HG03045 (cell line): Measurements from ENCODE around the gene CABP7.

ENCODE experiments used
- ATAC-seq: cut with Tn5 transposase; IDR thresholded peaks from one replicate; pipeline ENCODE4 v1.9.1; 2021; ENCODE audit warnings: mild to moderate bottlenecking, moderate library complexity; ENCODE audit not compliant: unreplicated experiment

The CABP7 gene

GRCh38 chr22:29722151-29722550 is 2.3 kb downstream of the CABP7 start:
- no peak for ATAC-seq

- no peak for ATAC-seq
Measured at GRCh38 chr22:29722587-29722986, 2.8 kb downstream of the CABP7 start.

DNA sequence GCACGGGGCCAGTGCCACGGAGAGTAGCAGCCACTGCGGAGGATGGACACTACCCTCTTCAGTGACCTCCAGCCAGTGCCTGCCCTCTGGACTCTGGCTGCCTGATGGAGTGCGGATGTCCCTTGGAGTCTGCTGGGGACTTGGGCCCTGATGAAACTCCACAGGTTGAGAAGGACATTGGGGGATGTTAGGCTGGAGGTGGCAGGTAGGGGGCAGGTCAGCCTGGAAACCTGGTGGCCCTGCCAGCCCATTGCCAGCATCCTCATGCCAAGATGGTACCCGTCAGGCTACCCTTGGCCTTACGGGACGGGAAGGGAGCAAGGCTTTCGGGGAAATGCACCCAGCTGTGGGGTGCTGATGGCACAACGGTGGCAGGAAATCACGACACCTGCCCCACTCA is 4.0 kb downstream of the CABP7 start:
- ATAC-seq, result no peak

DNA sequence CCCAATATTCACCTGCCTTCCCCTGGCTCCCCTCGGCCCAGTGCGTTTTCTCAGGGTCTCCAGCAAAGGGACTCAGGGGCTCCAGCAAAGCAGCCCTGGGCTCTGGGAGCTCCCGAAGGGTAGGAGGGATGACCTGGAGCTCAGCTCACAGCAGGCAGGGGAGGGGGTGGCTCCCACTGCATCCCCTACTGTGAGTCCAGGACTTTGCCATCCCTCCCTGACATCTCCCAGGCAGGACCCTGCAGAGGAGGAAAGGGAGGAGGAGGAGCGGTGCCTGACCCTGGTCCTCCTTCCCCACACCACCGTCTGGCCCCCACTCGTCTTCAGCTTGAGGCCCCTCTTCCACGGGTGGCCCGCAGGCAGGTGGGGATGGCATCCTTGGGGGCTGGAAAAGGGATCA is 5.0 kb downstream of the CABP7 start:
- ATAC-seq, result no peak

GRCh38 chr22:29726106-29726505 is 6.3 kb downstream of the CABP7 start:
- no peak for ATAC-seq

GRCh38 chr22:29726512-29727130 is 6.8 kb downstream of the CABP7 start:
- no peak for ATAC-seq

- ATAC-seq, result no peak
Measured at GRCh38 chr22:29727131-29727523, 7.3 kb downstream of the CABP7 start.

- ATAC-seq, result no peak
Measured at GRCh38 chr22:29729161-29729560, 9.4 kb downstream of the CABP7 start.

DNA sequence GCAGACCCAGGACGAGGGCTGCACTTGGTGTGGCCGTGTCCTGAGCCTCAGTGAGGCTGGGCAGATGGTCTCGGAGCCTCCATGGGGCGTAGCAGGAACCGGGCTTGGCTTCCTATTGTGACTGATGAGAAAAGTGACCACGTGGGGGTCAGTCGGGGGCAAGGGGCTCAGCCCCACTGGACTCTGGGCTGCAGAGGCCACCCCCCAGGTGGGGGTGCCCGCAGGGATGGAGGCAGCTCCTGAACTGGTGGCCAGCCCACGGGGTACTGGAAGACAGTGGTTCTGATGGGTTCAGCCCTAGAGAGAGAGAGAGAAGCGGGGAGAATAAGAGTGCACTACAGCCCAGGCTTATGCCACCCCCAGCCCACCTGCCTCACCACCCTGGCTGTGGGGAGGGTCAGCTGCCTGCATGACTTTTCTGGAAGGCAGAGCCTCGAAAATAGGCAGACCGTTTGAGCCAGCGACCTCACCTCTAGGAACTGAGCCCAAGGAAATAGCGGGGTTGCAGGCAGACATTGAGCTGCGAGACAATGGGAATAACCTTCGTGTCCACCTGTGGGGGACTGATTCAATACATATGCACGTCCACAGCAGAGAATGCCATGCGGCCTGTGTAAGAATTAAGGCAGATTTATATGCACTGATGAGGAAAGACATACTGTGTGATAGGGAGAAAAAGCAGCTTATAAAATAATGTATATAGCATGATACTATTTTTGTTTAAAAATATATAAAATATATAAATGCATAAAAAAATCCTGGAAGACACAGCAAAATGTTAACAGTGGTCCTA is 11.5 kb downstream of the CABP7 start:
- ATAC-seq, result no peak

GRCh38 chr22:29732883-29733282 is 13.1 kb downstream of the CABP7 start:
- ATAC-seq, result no peak

GRCh38 chr22:29733362-29734201 is 13.8 kb downstream of the CABP7 start:
- no peak for ATAC-seq

DNA sequence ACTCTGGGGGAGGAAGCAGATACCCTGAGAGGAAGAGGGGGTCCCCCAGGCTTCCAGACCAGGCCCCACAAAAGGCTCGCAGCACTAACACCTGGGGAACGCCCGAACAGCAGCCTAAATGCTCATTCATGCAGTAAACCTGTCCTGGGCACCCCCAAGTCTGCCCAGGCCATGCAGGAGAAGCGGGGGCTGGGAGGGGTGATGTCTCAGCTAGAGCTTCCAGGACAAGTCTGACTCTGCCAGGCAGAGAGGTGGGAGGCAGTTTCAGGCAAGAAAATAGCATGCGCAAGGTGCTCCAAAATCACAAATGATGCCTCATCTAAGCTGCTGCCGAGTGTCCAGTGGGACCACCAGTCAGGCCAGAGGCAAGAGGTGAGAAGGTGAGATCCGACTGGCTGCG is 14.6 kb downstream of the CABP7 start:
- ATAC-seq, result no peak

- no peak for ATAC-seq
Measured at GRCh38 chr22:29734838-29735237, 15.0 kb downstream of the CABP7 start.

DNA sequence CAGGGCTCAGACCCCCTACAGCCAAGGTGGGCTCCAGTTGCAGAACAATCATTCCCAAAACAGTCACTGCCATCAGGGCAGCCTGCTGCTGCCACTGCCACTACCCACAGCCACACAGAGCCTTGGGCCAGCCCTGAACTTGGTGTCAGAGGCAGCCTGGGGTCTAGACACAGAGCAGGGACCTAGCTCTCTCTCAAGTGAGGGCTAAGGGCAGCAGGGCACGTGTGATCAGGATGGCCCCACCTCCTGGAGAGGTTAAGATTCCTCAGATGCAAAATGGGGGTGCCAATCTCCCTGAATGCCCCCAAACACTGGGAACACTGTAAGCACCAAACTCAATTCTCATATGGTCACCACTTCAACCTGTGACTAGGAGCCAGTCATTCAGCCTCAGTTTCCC is 15.6 kb downstream of the CABP7 start:
- ATAC-seq, result no peak

DNA sequence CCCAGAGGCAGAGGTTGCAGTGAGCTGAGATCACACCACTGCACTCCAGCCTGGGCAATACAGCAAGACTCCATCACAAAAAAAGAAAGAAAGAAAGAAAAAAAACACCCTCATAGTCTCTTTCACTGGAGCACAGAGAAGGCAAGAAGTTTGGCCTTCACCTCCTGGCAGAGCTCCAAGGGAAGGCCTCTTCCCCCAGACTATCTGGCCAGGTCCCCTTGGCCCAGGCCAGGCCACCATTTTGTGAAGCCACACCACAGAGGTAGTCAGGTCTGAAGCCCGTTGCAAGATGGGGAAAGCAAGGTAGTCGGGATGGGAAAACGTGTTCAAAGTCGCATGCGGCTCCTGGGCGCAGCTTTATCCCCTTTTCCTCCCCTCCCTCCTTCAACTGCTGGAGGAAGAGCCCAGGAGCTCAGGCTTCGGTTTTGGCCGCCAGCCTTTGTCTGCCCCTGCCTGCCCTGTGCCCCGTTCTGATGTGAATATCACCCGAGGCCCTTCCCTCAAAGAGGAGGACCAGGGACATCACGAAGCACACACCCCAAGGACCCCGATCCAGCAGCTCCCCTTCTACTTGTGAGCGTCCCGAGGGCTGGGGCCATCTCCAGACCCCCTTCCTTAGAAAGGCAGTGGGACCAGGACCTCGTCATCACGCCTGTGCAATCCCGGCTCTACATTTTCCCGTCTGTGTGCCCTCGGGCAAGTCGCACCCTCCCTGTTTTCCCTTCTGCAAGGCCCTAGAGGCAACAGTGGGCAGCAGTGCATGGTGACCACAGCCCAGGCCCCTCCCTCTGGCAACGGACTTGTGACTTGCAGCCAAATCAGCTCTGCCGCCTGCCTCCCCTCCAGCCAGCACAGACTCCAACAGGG is 17.7 kb downstream of the CABP7 start:
- ATAC-seq, result no peak

DNA sequence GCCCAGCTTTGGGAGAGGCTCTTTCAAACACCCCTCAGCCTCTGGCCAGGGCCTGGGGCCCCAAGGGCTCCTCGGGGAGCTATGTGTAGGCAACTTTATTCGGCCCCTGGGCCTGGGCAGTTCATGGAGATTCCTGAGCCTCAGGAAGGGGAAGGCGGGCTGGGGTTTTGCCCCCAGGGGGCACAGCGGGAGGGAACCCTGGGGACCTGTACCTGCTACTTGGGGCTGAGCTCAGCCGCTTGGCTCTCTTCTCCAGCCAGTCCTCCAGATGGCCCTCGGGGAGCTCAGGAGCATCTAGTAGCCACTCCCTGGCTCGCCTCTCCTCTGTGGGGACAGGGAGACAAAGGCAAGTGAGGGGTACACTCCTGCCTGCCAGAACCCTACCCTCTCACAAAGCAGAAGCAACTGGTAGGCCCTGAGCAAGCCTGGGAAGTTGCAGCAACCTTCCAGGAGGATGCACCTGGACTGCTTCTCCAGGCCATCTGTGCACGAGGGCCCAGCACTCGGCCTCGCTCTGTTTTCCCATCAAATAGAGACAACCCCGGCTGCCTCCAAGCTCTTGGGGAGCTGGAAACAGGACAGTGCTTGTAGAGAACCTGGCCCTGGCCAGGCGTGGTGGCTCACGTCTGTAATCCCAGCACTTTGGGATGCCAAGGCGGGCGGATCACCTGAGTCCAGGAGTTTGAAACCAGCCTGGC is 18.5 kb downstream of the CABP7 start:
- ATAC-seq, result no peak

DNA sequence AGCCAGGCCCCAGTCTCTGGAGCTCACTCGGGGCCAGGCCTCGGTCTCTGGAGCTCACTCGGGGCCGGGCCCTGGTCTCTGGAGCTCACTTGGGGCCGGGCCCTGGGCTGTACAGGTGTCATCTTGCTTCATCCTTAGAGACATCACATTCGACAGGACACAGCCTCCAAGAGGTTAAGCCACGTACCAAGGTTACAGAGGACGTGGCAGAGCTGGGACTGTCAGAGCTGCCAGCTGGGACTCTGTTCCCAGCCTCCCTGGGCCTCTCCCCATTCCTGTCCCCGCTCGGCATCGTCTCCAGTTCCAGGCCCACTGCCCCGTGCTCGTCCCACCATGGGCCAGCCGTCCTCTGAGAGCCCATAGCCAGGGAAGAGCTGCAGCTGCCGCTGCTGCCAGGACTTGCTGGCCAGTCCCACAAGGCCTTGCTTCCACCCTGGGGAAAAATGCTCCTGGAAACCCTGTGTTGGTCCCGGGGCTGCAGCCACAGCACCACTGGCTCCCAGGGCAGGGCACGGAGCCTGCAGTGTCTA is 19.6 kb downstream of the CABP7 start:
- ATAC-seq, result no peak

- ATAC-seq, result no peak
Measured at GRCh38 chr22:29740216-29740615, 20.4 kb downstream of the CABP7 start.

- ATAC-seq, result no peak
Measured at GRCh38 chr22:29741926-29742325, 22.1 kb downstream of the CABP7 start.

DNA sequence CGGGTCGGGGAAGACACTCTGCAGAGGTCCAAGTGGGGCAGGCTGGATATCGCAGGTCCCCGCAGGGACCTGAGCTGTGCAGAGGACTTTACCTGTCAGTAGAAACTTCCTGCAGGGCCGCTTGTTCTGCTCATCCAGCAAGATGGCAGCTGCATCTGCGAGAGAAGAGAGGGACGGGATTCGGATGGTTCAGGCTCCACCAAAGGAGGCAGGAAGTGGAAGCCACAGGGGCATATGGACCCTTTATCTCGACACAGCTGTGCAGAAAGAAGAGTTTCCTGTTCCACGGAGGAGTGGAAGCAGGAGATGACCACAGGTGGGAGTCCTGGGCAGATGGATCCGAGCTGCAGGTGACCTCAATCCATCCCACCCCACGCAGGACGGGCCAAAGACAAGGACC is 22.5 kb downstream of the CABP7 start:
- ATAC-seq, result no peak
